Subcutaneous abdominal adipose tissue (tissue), 5 donors: ENCODE data around the gene AFF2.

ENCODE experiments used
- H3K27ac ChIP-seq: one replicate; pipeline ENCODE4 v1.7.0; 2013; ENCODE audit warnings: low read depth, mild to moderate bottlenecking, inconsistent platforms, low read length, moderate library complexity
- H3K27me3 ChIP-seq, 5 donors: one replicate each; pipeline ENCODE4 v1.7.0; 2013; ENCODE audit warnings: low read length in 5 of 5, inconsistent platforms in 1 of 5; ENCODE audit not compliant: control insufficient read depth in 5 of 5, insufficient read depth in 4 of 5
- H3K36me3 ChIP-seq, 5 donors: one replicate each; pipeline ENCODE4 v1.7.0; 2013; ENCODE audit warnings: low read length in 5 of 5; ENCODE audit not compliant: control insufficient read depth in 5 of 5, insufficient read depth in 5 of 5
- H3K4me1 ChIP-seq, 5 donors: one replicate each; pipeline ENCODE4 v1.7.0; 2013; ENCODE audit warnings: low read length in 5 of 5, mild to moderate bottlenecking in 3 of 5, moderate library complexity in 1 of 5; ENCODE audit not compliant: control insufficient read depth in 5 of 5, insufficient read depth in 5 of 5
- H3K4me3 ChIP-seq, 5 donors: one replicate each; pipeline ENCODE4 v1.7.0; 2013; ENCODE audit warnings: low read length in 5 of 5, low read depth in 1 of 5
- H3K9ac ChIP-seq, 5 donors: one replicate each; pipeline ENCODE4 v1.7.0; 2013; ENCODE audit warnings: low read length in 5 of 5, mild to moderate bottlenecking in 4 of 5, moderate library complexity in 3 of 5
- H3K9me3 ChIP-seq, 5 donors: one replicate each; pipeline ENCODE4 v1.7.0; 2013; ENCODE audit warnings: low read length in 5 of 5; ENCODE audit not compliant: control insufficient read depth in 5 of 5
- donor health status: healthy.
- donor health status: healthy.
- donor health status: healthy.
- donor health status: healthy.
- donor health status: healthy.

The AFF2 gene

DNA sequence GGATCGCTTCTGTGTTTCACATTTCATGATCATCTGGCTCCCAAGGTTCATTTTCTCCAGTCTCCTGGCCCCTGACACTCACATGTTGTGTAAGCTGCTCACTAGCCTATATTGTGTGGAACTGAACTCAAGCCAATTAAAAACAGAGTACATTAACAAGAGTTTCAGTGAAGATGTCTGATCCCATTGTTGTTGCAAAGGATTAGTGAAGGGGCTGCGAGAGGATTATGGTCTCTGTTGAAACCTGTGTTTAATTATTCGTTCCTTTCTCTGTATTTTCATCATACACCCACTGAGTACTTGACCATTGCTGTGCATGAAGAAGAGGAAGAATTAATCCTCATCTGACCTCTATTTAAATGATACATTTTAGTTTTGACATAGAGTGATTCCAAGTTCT, 54.7 kb downstream of the AFF2 start:
- Histone ChIP-seq H3K4me3 (no peak overlapping the region), H3K9me3 (no peaks in the 10 kb centered on the region), H3K27ac (no peak overlapping the region), H3K4me1 (no peaks in the 10 kb centered on the region), H3K36me3 (no peaks in the 10 kb centered on the region), H3K27me3 (peaks cover 0 to 4% (median 0%) of the 10 kb centered on the region in 5 donors), H3K9ac (no peak overlapping the region)

DNA sequence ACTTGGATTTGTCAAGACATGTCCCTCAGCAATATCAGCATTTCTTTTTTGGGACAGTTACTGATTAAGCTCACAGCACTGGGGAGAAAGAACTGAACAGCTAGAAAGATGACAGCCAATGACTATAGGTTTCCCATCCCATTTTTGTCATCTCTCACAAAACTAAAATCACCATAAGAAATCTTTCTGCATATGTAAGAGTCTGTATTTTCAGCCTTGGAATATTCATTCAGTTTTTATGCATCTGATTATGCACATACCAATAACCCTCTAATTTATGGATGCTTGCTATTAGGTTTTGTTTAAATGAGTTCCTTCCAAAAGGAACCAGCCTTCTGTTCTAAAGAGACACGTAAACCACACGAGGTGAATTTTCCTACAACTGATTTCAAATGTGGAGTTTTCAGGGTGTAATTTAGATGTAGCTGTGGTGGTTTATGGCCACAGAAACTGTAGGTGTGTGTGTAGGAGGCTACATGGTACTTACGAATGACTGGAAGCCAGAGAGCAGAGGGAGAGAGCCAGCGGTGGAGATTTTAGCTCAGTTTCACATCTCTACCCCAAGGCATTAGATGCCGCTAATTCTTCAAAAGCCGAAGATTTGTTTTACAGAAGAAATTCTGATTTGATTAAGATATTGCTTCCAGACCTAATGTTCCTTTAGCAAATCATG, 55.3 kb downstream of the AFF2 start:
- Histone ChIP-seq H3K27ac (no peak overlapping the region), H3K4me1 (no peaks in the 10 kb centered on the region), H3K4me3 (no peak overlapping the region), H3K9ac (no peak overlapping the region), H3K27me3 (peaks cover 0 to 4% (median 0%) of the 10 kb centered on the region in 5 donors), H3K36me3 (no peaks in the 10 kb centered on the region), H3K9me3 (no peaks in the 10 kb centered on the region)

GRCh38 chrX:148556498-148556897, 56.1 kb downstream of the AFF2 start:
- Histone ChIP-seq H3K27ac (no peak overlapping the region), H3K27me3 (peaks cover 0 to 4% (median 0%) of the 10 kb centered on the region in 5 donors), H3K4me3 (no peak overlapping the region), H3K9ac (no peak overlapping the region), H3K9me3 (no peaks in the 10 kb centered on the region), H3K4me1 (no peaks in the 10 kb centered on the region), H3K36me3 (no peaks in the 10 kb centered on the region)

DNA sequence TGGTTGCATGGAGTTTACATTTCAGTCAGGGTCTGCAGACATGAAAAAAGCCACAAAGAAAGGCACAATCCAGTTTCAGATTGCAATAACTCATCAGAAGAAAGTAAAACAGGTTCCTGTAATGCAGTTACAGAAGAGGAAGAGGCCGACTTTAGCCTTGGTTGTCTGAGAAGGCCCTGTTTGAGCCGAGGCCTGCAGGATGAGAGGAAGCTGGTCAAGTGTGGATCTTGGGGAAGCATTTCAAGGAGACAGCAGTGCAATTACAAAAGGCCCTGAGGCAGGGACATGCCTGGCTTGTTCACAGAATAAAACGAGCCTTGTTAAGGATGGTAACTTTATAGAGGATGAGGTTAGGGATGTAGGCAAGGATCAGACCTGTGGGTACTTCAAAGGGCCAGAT, 62.4 kb downstream of the AFF2 start:
- H3K27ac ChIP-seq: no peak overlapping the region
- H3K36me3 ChIP-seq: no peaks in the 10 kb centered on the region
- no peak overlapping the region for H3K4me3 ChIP-seq

DNA sequence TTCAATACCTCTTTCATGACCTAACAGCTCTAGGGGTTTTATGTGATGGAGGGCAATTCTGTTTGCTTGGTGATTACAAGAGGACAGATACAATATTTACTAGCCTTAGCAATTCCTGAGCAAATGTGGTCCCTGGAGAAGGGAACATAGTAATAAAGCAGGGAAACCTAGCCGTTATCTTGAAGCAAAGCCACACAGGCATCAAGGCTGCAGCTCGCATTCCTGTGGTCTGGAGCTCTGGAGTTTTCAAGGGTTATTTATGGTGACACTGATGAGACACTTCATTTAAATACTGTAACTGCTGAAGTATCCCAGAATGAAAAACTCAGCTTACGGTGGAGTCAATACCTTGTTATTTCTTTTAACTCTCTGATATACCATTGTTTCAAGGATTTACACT, 66.8 kb downstream of the AFF2 start:
- no peaks in the 10 kb centered on the region for H3K4me1 ChIP-seq
- H3K9ac ChIP-seq: no peak overlapping the region
- H3K4me3 ChIP-seq: no peak overlapping the region
- H3K36me3 ChIP-seq: no peaks in the 10 kb centered on the region
- H3K9me3 ChIP-seq: no peaks in the 10 kb centered on the region
- no peak overlapping the region for H3K27ac ChIP-seq
- no peaks in the 10 kb centered on the region for H3K27me3 ChIP-seq

More for the DNA sequence above, 62.4 kb downstream of the AFF2 start:
- H3K9me3 ChIP-seq: no peaks in the 10 kb centered on the region
- no peaks in the 10 kb centered on the region for H3K27me3 ChIP-seq
- H3K4me1 ChIP-seq: no peaks in the 10 kb centered on the region
- H3K9ac ChIP-seq: no peak overlapping the region

DNA sequence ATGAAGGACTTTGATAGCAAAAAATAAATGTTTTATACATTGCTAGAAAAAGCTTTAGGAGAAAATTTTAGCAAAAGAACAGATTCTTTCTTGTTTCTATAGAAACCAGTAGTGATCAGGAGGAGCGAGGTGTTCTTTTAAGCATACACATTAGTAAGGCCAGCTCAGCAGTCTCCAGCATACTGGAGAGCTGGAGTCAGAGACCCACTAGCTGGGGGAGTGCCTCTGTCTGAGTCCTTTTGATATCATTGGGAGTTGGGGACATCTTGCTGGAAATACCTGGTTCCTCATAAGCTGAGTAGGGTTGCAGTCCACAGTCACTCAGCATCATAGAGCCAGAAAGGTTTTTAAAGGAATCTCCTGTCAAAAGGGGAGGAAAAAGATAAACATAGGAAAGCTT, 67.4 kb downstream of the AFF2 start:
- Histone ChIP-seq H3K4me3 (no peak overlapping the region), H3K27ac (no peak overlapping the region), H3K9me3 (no peaks in the 10 kb centered on the region), H3K27me3 (no peaks in the 10 kb centered on the region), H3K9ac (no peak overlapping the region), H3K36me3 (no peaks in the 10 kb centered on the region), H3K4me1 (no peaks in the 10 kb centered on the region)

DNA sequence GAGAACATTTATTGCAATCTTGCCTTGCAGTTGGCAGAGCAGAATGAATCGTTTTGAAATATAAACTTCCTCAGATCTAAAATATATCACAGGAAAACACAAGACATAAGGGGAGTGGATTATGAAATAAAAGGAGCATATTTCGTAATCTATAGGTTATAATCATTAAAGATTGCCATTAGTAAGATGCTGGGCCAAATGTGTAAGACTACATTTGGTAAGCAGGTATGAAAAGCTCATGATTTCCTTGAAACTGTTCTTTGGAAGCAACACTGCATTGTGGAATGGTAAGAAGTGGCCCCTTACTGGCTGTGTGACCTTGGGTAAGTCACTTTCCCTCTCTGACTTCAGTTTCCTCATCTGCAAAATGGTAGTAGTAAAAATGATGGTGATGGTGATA, 68.3 kb downstream of the AFF2 start:
- no peak overlapping the region for H3K4me3 ChIP-seq
- no peaks in the 10 kb centered on the region for H3K27me3 ChIP-seq
- H3K36me3 ChIP-seq: no peaks in the 10 kb centered on the region
- H3K9ac ChIP-seq: no peak overlapping the region
- no peaks in the 10 kb centered on the region for H3K4me1 ChIP-seq
- no peaks in the 10 kb centered on the region for H3K9me3 ChIP-seq
- H3K27ac ChIP-seq: no peak overlapping the region

- Histone ChIP-seq H3K9me3 (no peaks in the 10 kb centered on the region), H3K9ac (no peak overlapping the region), H3K4me3 (no peak overlapping the region), H3K4me1 (no peaks in the 10 kb centered on the region), H3K36me3 (no peaks in the 10 kb centered on the region), H3K27ac (no peak overlapping the region), H3K27me3 (no peaks in the 10 kb centered on the region)
These were observed 71.9 kb downstream of the AFF2 start for GRCh38 chrX:148572337-148572736.

DNA sequence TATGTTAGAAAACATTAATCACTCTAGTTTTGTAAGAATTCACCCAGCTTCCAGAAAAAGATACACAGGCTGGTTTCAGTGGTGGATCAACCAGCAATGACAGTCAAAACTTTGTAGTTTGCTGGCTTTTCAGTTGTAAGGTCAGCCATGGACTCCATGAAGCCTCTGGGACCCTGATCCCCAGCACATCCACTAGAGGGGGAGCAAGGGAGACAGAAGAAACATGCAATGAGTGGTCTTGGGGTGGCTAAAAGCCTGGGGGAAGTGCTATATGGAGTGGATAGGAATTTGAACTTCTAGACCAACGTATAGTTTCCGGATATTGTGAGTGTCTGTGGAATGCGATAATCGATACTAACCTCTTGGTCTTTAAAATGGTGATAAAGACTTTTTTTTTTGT, 72.7 kb downstream of the AFF2 start:
- Histone ChIP-seq H3K4me3 (no peak overlapping the region), H3K36me3 (no peaks in the 10 kb centered on the region), H3K27ac (no peak overlapping the region), H3K9me3 (no peaks in the 10 kb centered on the region), H3K27me3 (no peaks in the 10 kb centered on the region), H3K4me1 (no peaks in the 10 kb centered on the region), H3K9ac (no peak overlapping the region)

DNA sequence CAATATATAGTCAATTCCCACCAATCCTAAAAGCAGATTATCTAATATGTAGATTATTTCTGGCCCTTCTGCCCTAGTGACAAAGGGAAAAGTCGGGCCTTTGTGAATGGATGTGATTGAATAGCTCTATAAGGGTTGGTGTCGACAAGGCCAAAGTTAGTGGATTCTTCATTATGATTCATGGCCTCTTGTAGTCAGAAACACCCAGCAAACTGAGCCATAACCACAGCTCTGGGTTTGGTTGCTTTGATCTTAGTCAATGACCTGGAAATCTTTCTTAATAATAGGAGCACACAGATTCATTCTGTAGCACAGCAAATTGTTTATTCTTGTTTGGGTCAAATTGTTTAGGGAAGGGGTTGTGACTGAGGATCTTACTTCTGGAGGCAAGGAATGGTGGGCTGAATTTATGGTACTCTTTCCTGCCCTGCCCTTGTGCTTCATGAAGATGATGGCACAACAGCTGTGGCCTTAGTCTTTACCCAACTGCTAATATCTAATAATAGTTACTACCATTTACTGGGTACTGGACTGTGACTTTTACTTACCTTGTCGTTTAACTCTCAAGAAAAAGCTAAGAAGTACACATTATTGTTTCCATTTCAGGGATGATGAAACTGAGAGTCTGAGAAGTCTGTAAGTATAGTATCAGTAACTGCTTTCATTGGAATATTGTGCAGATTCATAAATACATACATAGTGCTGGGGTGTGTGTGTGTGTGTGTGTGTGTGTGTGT, 74.0 kb downstream of the AFF2 start:
- Histone ChIP-seq H3K9me3 (no peaks in the 10 kb centered on the region), H3K9ac (no peak overlapping the region), H3K27me3 (no peaks in the 10 kb centered on the region), H3K27ac (no peak overlapping the region), H3K36me3 (no peaks in the 10 kb centered on the region), H3K4me3 (no peak overlapping the region), H3K4me1 (no peaks in the 10 kb centered on the region)
